Lower lobe of right lung (tissue), 2 donors: Measurements from ENCODE around the gene RBMS1. TPM values are rescaled to one million over a fixed set of nuclear protein-coding genes. Genes with fewer than 3 reads are reported as not detected.

Source experiments
- ATAC-seq, 2 donors: fragments of 200-7000 bp; cut with Tn5 transposase; one replicate each; pipeline ENCODE4 v1.9.1; 2020 to 2022; ENCODE audit warnings: mild to moderate bottlenecking in 2 of 2, moderate library complexity in 2 of 2
- DNase-seq: peaks from one replicate; pipeline ENCODE4 v3.0.0-alpha.2; 2020
- H3K27ac ChIP-seq: fragments of 200-600 bp; one replicate; pipeline ENCODE4 v1.8.0; 2022
- H3K27me3 ChIP-seq: fragments of 200-600 bp; one replicate; pipeline ENCODE4 v1.8.0; 2022; ENCODE audit warnings: low read depth
- H3K36me3 ChIP-seq: fragments of 200-600 bp; one replicate; pipeline ENCODE4 v1.8.0; 2022; ENCODE audit warnings: mild to moderate bottlenecking
- H3K4me1 ChIP-seq: fragments of 200-600 bp; one replicate; pipeline ENCODE4 v1.8.0; 2022
- H3K4me3 ChIP-seq: fragments of 200-600 bp; one replicate; pipeline ENCODE4 v1.8.0; 2022; ENCODE audit warnings: mild to moderate bottlenecking
- H3K9me3 ChIP-seq: fragments of 200-600 bp; one replicate; pipeline ENCODE4 v1.8.0; 2022
- CTCF ChIP-seq: fragments of 200-600 bp; IDR thresholded peaks from one replicate; pipeline ENCODE4 v1.8.0; 2022; ENCODE audit warnings: antibody characterized with exemption, mild to moderate bottlenecking
- intact Hi-C: fragments of 100-400 bp; cut with DNase I; formaldehyde crosslinking; loops from one replicate; pipeline ENCODE4 v1.11.0; 2022
- long read RNA-seq: library from polyadenylated mRNA; unstranded; transcript quantifications from one replicate; pipeline ENCODE4 v2.0.0, GENCODE V29; 2021
- total RNA-seq: library from RNA; stranded (reverse); fragmentation: NEBNext Ultra II Directional; extraction: Animal tissue kit (Norgen Biotek cat#: 25700); gene quantifications from one replicate; pipeline ENCODE4 v1.2.1, GENCODE V29; 2021
- donor health status: DM: no; HTN: yes; CAD: no; lungs with severe emphysema.

The RBMS1 gene
- 95.3 TPM for total RNA-seq
- long read RNA-seq, full-length matches to known transcripts: 37 of 138 reads
- long read RNA-seq, partial matches to known transcripts: 14 of 138 reads
- long read RNA-seq, other reads (novel, unspliced or antisense): 87 of 138 reads

GRCh38 chr2:160493227-160494028 is at the start of gene RBMS1:
Gene RBMS1 (minus strand): TSS chr2:160493807. CDS start chr2:160493363, 444 bp downstream.
- Histone ChIP-seq H3K27me3 (no peaks in the 10 kb centered on the region), H3K4me3 (peak within 1 kb of the TSS; percentile 82), H3K36me3 (no peaks in the 10 kb centered on the region), H3K4me1 (peaks cover 36% of the 10 kb centered on the region), H3K9me3 (no peaks in the 10 kb centered on the region), H3K27ac (peak within 1 kb of the TSS; percentile 95)
- ATAC-seq: peak; percentile 73 to 76
- intact Hi-C loops: loop anchor here (10.0 kb wide), 1 partner anchor 159 kb away; no protein-coding TSS in a partner anchor
- no peak for TF ChIP-seq CTCF
- DNase-seq: peak; percentile 74

- H3K4me1 ChIP-seq: no peaks in the 10 kb centered on the region
- H3K27me3 ChIP-seq: no peaks in the 10 kb centered on the region
- no peak for DNase-seq
- no peak for TF ChIP-seq CTCF
- intact Hi-C loops: no loop called here
- no peaks in the 10 kb centered on the region for H3K9me3 ChIP-seq
- H3K36me3 ChIP-seq: no peaks in the 10 kb centered on the region
- H3K4me3 ChIP-seq: no peak overlapping the region
- H3K27ac ChIP-seq: no peak overlapping the region
- ATAC-seq: no peak
Observed at GRCh38 chr2:160541745-160542144, 48.1 kb upstream of the RBMS1 start.

- ATAC-seq (peak in 1 of 2 donors; percentile 59), DNase-seq (no peak)
- H3K27me3 ChIP-seq: no peaks in the 10 kb centered on the region
- TF ChIP-seq CTCF: no peak
- H3K9me3 ChIP-seq: no peaks in the 10 kb centered on the region
- intact Hi-C loops: no loop called here
- no peak overlapping the region for H3K4me3 ChIP-seq
- H3K27ac ChIP-seq: no peak overlapping the region
- H3K36me3 ChIP-seq: no peaks in the 10 kb centered on the region
- no peaks in the 10 kb centered on the region for H3K4me1 ChIP-seq
Observed at GRCh38 chr2:160538559-160539355, 45.1 kb upstream of the RBMS1 start.

GRCh38 chr2:160538115-160538514 is 44.5 kb upstream of the RBMS1 start:
- intact Hi-C loops: no loop called here
- TF ChIP-seq CTCF: no peak
- ATAC-seq (no peak), DNase-seq (no peak)
- no peaks in the 10 kb centered on the region for H3K27me3 ChIP-seq
- no peak overlapping the region for H3K4me3 ChIP-seq
- no peak overlapping the region for H3K27ac ChIP-seq
- H3K4me1 ChIP-seq: no peaks in the 10 kb centered on the region
- H3K36me3 ChIP-seq: no peaks in the 10 kb centered on the region
- H3K9me3 ChIP-seq: no peaks in the 10 kb centered on the region

- no peak for ATAC-seq
- no peak for TF ChIP-seq CTCF
- Histone ChIP-seq H3K4me1 (no peaks in the 10 kb centered on the region), H3K36me3 (no peaks in the 10 kb centered on the region), H3K27ac (no peak overlapping the region), H3K9me3 (no peaks in the 10 kb centered on the region), H3K4me3 (no peak overlapping the region), H3K27me3 (no peaks in the 10 kb centered on the region)
- intact Hi-C loops: no loop called here
- no peak for DNase-seq
Observed at GRCh38 chr2:160534996-160535395, 41.4 kb upstream of the RBMS1 start.
